GM12892 (cell line): ENCODE data around the gene TMEM63A.

Experiments used
- POLR2A ChIP-seq: IDR thresholded peaks from 2 replicates; pipeline ENCODE4 v1.6.1; 2011; ENCODE audit warnings: low read depth, low read length, control low read depth
- POLR2AphosphoS5 ChIP-seq: IDR thresholded peaks from 2 replicates; pipeline ENCODE4 v1.6.1; 2011; ENCODE audit warnings: low read depth, low read length, control low read depth
- TAF1 ChIP-seq: IDR thresholded peaks from 2 replicates; pipeline ENCODE4 v1.6.1; 2011; ENCODE audit warnings: low read depth, mild to moderate bottlenecking, control low read depth, low read length, borderline replicate concordance

- TF ChIP-seq POLR2A = no peak
- TF ChIP-seq POLR2AphosphoS5 = no peak
- no peak for TF ChIP-seq TAF1
These were observed 13.4 kb downstream of the TMEM63A start for GRCh38 chr1:225868631-225869330.
